H9 (cell line): ENCODE data around the gene OR4D2. TPM values are rescaled to one million over a fixed set of nuclear protein-coding genes. Genes with fewer than 3 reads are reported as not detected.

ENCODE experiments used
- DNase-seq: peaks from one replicate; pipeline ENCODE4 v3.0.0-alpha.2; 2017
- H2AFZ ChIP-seq: one replicate; pipeline ENCODE4 v1.6.1; 2013; ENCODE audit warnings: mild to moderate bottlenecking, low read length, control low read depth, moderate library complexity
- H2AK5ac ChIP-seq: 2 replicates; pipeline ENCODE4 v1.6.1; 2013; ENCODE audit warnings: low read length, control low read depth, mixed read lengths; ENCODE audit not compliant: insufficient read length
- H2BK120ac ChIP-seq: one replicate; pipeline ENCODE4 v1.6.1; 2013; ENCODE audit warnings: low read depth, mild to moderate bottlenecking, low read length, control low read depth, inconsistent platforms; ENCODE audit not compliant: poor library complexity, severe bottlenecking
- H2BK12ac ChIP-seq: 2 replicates; pipeline ENCODE4 v1.6.1; 2013; ENCODE audit warnings: low read length, control low read depth, mixed read lengths, low read depth; ENCODE audit not compliant: insufficient read length
- H2BK15ac ChIP-seq: 2 replicates; pipeline ENCODE4 v1.6.1; 2013; ENCODE audit warnings: low read depth, low read length, control low read depth
- H2BK20ac ChIP-seq: one replicate; pipeline ENCODE4 v1.6.1; 2013; ENCODE audit warnings: low read depth, mild to moderate bottlenecking, low read length, control low read depth, inconsistent platforms; ENCODE audit not compliant: poor library complexity, severe bottlenecking
- H2BK5ac ChIP-seq: 2 replicates; pipeline ENCODE4 v1.6.1; 2013; ENCODE audit warnings: low read length, control low read depth, mixed read lengths; ENCODE audit not compliant: insufficient read length
- H3K14ac ChIP-seq: 2 replicates; pipeline ENCODE4 v1.6.1; 2013; ENCODE audit warnings: low read length, control low read depth; ENCODE audit not compliant: insufficient read depth
- H3K18ac ChIP-seq: 2 replicates; pipeline ENCODE4 v1.6.1; 2013; ENCODE audit warnings: low read depth, mild to moderate bottlenecking, mixed read lengths, low read length, control low read depth; ENCODE audit not compliant: insufficient read length
- H3K23ac ChIP-seq: 2 replicates; pipeline ENCODE4 v1.6.1; 2013; ENCODE audit warnings: low read length, control low read depth, mixed read lengths, low read depth; ENCODE audit not compliant: insufficient read length
- H3K23me2 ChIP-seq: 2 replicates; pipeline ENCODE4 v1.6.1; 2013; ENCODE audit warnings: low read depth, mild to moderate bottlenecking, mixed read lengths, low read length, control low read depth; ENCODE audit not compliant: insufficient read length, poor library complexity, severe bottlenecking
- H3K27ac ChIP-seq: 2 replicates; pipeline ENCODE4 v1.5.1; 2013; ENCODE audit warnings: low read length, control low read depth, mixed read lengths, low read depth; ENCODE audit not compliant: insufficient read length
- H3K27me3 ChIP-seq: 2 replicates; pipeline ENCODE4 v1.6.1; 2013; ENCODE audit warnings: low read length, control low read depth, inconsistent platforms; ENCODE audit not compliant: insufficient read depth
- H3K4ac ChIP-seq: 2 replicates; pipeline ENCODE4 v1.6.1; 2013; ENCODE audit warnings: low read depth, mild to moderate bottlenecking, control low read depth, inconsistent platforms, low read length, moderate library complexity
- H3K4me1 ChIP-seq: 2 replicates; pipeline ENCODE4 v1.6.1; 2013; ENCODE audit warnings: low read length, control low read depth, inconsistent platforms; ENCODE audit not compliant: insufficient read depth
- H3K4me2 ChIP-seq: 2 replicates; pipeline ENCODE4 v1.6.1; 2013; ENCODE audit warnings: low read length, control low read depth, mixed read lengths; ENCODE audit not compliant: insufficient read length, insufficient read depth
- H3K56ac ChIP-seq: 2 replicates; pipeline ENCODE4 v1.6.1; 2013; ENCODE audit warnings: low read depth, mild to moderate bottlenecking, mixed read lengths, low read length, control low read depth; ENCODE audit not compliant: insufficient read length
- H3K79me1 ChIP-seq: 2 replicates; pipeline ENCODE4 v1.6.1; 2013; ENCODE audit warnings: low read depth, mild to moderate bottlenecking, moderate library complexity, low read length, control low read depth, inconsistent platforms; ENCODE audit not compliant: insufficient read depth, poor library complexity, severe bottlenecking
- H3K79me2 ChIP-seq: 2 replicates; pipeline ENCODE4 v1.6.1; 2013; ENCODE audit warnings: low read length, control low read depth, inconsistent platforms; ENCODE audit not compliant: insufficient read depth
- H3K9ac ChIP-seq: 2 replicates; pipeline ENCODE4 v1.6.1; 2013; ENCODE audit warnings: low read length, control low read depth, mixed read lengths; ENCODE audit not compliant: insufficient read length; ENCODE audit errors: extremely low read depth
- H3K9me3 ChIP-seq: one replicate; pipeline ENCODE4 v1.6.1; 2013; ENCODE audit warnings: low read depth, low read length, inconsistent platforms; ENCODE audit not compliant: control insufficient read depth
- H3T11ph ChIP-seq: one replicate; pipeline ENCODE4 v1.6.1; 2013; ENCODE audit warnings: mild to moderate bottlenecking, low read length, control low read depth, inconsistent platforms
- H4K20me1 ChIP-seq: one replicate; pipeline ENCODE4 v1.6.1; 2013; ENCODE audit not compliant: control insufficient read depth, insufficient read length, insufficient read depth
- H4K5ac ChIP-seq: 2 replicates; pipeline ENCODE4 v1.6.1; 2013; ENCODE audit warnings: low read depth, mild to moderate bottlenecking, mixed read lengths, low read length, control low read depth; ENCODE audit not compliant: insufficient read length
- H4K8ac ChIP-seq: replicated peaks from 2 replicates; pipeline ENCODE4 v1.6.1; 2013; ENCODE audit warnings: low read length, control low read depth, mixed read lengths, low read depth; ENCODE audit not compliant: insufficient read length
- H4K91ac ChIP-seq: 2 replicates; pipeline ENCODE4 v1.6.1; 2013; ENCODE audit warnings: low read depth, mild to moderate bottlenecking, moderate library complexity, mixed read lengths, low read length, control low read depth; ENCODE audit not compliant: insufficient read length
- H3K27ac Mint-ChIP-seq, 3 experiments: 2 replicates in 2 of 3; 3 replicates in 1 of 3; pipeline ENCODE4 v1.8.0; 2020 to 2021; ENCODE audit warnings: mixed read lengths in 3 of 3, mild to moderate bottlenecking in 1 of 3, moderate library complexity in 1 of 3
- H3K27me3 Mint-ChIP-seq: 2 replicates; pipeline ENCODE4 v1.8.0; 2021; ENCODE audit warnings: low read depth, mild to moderate bottlenecking, moderate library complexity, mixed read lengths
- H3K36me3 Mint-ChIP-seq, 3 experiments: 2 replicates in 2 of 3; 3 replicates in 1 of 3; pipeline ENCODE4 v1.8.0; 2020 to 2021; ENCODE audit warnings: low read depth in 3 of 3, mixed read lengths in 3 of 3; ENCODE audit not compliant: insufficient read depth in 1 of 3
- H3K4me1 Mint-ChIP-seq, 2 experiments: 2 replicates each; pipeline ENCODE4 v1.8.0; 2020; ENCODE audit warnings: mixed read lengths in 2 of 2
- H3K4me3 Mint-ChIP-seq, 2 experiments: 2 replicates in 1 of 2; 3 replicates in 1 of 2; pipeline ENCODE4 v1.8.0; 2020 to 2021; ENCODE audit warnings: mild to moderate bottlenecking in 2 of 2, mixed read lengths in 2 of 2, moderate library complexity in 1 of 2
- H3K9me3 Mint-ChIP-seq, 2 experiments: 2 replicates in 1 of 2; 3 replicates in 1 of 2; pipeline ENCODE4 v1.8.0; 2020; ENCODE audit warnings: mild to moderate bottlenecking in 2 of 2, mixed read lengths in 2 of 2, moderate library complexity in 1 of 2
- CTCF ChIP-seq: fragments of 200-600 bp; sonication (generic); conservative IDR thresholded peaks from 3 replicates; pipeline ENCODE4 v1.8.0; 2021; ENCODE audit warnings: antibody characterized with exemption, mild to moderate bottlenecking
- WGBS: extraction: QIAGEN DNeasy Blood & Tissue Kit; methylation state at CpG from one replicate; pipeline ENCODE4 v1.1.7; 2013; ENCODE audit warnings: missing lambda C conversion rate, low lambda C conversion rate, mixed read lengths; ENCODE audit not compliant: insufficient read length; ENCODE audit errors: extremely low coverage; 5-methylcytosine and 5-hydroxymethylcytosine counted together
- total RNA-seq: library from RNA; stranded (reverse); gene quantifications from 2 replicates; pipeline ENCODE4 v1.2.1, GENCODE V29; 2021

Gene OR4D2
- total RNA-seq, 1 experiment from 2014 or later = not detected

- Histone ChIP-seq H3K56ac (no peak overlapping the region), H3K79me2 (no peaks in the 10 kb centered on the region), H2BK5ac (no peak overlapping the region), H4K91ac (no peak overlapping the region), H3K79me1 (no peaks in the 10 kb centered on the region), H2BK20ac (no peak overlapping the region), H3K4ac (no peak overlapping the region), H3K14ac (no peak overlapping the region), H3K23me2 (peaks cover 7% of the 10 kb centered on the region), H3K9ac (no peak overlapping the region), H2BK15ac (no peak overlapping the region), H4K8ac (no peak overlapping the region), H3K27ac (no peak overlapping the region), H3K4me1 (no peaks in the 10 kb centered on the region), H3K9me3 (no peaks in the 10 kb centered on the region), H2AK5ac (no peak overlapping the region), H3K27me3 (no peaks in the 10 kb centered on the region), H4K5ac (no peak overlapping the region), H3K23ac (no peak overlapping the region), H2BK120ac (no peak overlapping the region), H2BK12ac (no peak overlapping the region), H4K20me1 (no peaks in the 10 kb centered on the region), H3T11ph (no peak overlapping the region), H3K18ac (no peak overlapping the region), H3K4me2 (no peak overlapping the region), H2AFZ (no peak overlapping the region)
- Mint-ChIP-seq H3K27ac (no peak overlapping the region), H3K4me3 (peak overlapping the region; percentile 36 to 94), H3K27me3 (peaks cover 11% of the 10 kb centered on the region; the same call in 1 of the 2 replicates), H3K9me3 (no peaks in the 10 kb centered on the region; a peak in 2 of 5 replicates), H3K4me1 (peaks cover 9 to 13% of the 10 kb centered on the region in 2 experiments), H3K36me3 (peaks cover 0 to 23% (median 18%) of the 10 kb centered on the region in 3 experiments; a peak in 5 of 7 replicates)
- no peak for DNase-seq
- TF ChIP-seq CTCF = no peak
- WGBS = no CpG with 5 or more reads among the region's 3 CpGs
These were observed 51.0 kb downstream of the OR4D2 start for GRCh38 chr17:58217766-58218165.
